ENCODE measurements around the gene ZBTB8OS.

- TF ChIP-seq CTCF (IDR thresholded peaks at IDR 0.05): no peak
- TF ChIP-seq POLR2A (IDR thresholded peaks at IDR 0.05): no peak
Measured at GRCh38 chr1:32618673-32619221, 31.6 kb downstream of the ZBTB8OS start.
